Fibroblast of the conjunctiva (primary cell): Measurements from ENCODE around the gene ANO7.
"Not testable (repeated sequence)": the region's sequence is repeated elsewhere in the genome, so short reads cannot be mapped to it uniquely, and the experiment has no call there.

Experiments used
- DNase-seq: peaks from one replicate; pipeline ENCODE4 v3.0.0-alpha.2; 2010; ENCODE audit warnings: low read depth

Gene ANO7

DNA sequence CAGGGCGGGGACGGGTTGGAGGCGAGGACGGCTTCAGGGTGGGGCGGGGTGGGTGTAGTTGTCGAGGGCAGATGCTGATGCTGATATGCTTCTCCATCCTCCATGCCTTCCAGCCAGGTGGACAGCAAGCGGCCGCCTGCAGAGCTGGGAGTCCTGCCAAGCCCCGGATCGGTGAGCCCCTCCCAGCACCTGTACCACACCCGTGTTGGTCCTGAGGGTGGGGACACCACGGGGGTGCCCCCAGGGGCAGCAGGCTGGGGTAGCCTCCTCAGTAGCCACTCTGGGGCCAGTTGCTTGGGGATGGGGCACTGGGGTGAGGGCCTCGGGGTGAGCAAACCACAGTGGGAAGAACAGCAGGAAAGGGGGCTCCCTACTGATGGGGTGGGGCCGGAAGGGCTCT, 2.6 kb downstream of the ANO7 start:
- no peak for DNase-seq

DNA sequence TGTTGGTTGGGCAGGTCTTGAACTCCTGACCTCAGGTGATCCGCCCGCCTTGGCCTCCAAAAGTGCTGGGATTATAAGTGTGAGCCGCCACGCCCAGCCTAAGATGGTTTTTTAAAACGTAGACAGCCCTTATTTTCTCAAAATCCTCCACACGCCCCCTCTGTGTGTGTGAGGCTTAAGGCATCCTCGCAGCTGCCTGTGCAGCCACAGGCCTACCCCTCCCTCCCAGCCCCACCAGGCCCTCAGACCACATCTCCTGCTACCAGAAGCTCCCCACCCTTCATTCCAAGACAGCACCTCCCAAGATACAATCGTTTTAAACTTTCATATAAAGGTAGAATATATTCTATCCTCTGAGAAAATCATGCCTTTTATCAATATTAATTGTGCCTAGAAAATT, 4.8 kb downstream of the ANO7 start:
- no peak for DNase-seq

DNA sequence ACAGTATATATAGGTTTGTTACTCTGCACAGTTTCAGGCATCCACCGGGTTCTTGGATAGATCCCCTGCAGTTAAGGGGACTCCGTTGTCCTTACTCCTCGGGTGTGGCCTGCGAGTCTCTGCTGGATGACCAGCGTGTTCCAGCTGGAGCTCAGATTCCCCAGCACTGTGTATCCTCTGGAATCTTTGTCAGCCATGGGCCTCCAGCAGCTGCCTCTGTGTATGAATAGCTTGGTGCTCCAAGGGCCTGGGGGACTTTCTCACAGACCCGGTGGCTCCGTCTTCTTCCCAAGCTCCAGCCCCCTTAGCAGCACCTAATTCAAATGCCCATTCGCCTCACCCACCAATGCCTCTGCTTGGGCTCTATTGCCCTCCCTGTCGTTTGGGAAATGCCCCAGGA, 6.3 kb downstream of the ANO7 start:
- no peak for DNase-seq

DNA sequence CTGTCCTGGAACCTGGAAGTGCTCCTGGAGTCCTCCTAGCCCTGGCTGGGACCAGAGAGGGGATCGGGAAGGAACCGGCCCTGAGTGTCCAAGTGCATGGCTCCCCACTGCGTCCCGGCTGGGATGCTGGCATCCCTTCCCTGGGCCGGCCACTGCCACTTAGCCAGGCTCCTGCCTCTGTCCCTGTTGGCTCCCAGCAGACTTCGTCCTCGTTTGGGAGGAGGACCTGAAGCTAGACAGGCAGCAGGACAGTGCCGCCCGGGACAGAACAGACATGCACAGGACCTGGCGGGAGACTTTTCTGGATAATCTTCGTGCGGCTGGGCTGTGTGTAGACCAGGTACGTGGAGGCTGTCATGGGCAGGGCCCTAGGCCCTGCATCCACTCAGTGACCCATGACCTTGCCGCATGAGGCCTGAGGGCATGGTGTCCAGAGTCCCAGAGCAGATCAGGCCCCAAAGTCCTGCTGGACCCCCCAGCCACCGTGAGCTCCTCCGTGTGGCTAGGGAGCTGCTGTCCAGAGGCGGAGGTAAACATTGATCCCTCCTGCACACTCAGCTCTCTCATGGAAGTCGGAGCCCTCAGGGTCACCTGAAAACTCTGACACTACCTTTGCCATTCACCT, 7.1 kb downstream of the ANO7 start:
- no peak for DNase-seq

DNA sequence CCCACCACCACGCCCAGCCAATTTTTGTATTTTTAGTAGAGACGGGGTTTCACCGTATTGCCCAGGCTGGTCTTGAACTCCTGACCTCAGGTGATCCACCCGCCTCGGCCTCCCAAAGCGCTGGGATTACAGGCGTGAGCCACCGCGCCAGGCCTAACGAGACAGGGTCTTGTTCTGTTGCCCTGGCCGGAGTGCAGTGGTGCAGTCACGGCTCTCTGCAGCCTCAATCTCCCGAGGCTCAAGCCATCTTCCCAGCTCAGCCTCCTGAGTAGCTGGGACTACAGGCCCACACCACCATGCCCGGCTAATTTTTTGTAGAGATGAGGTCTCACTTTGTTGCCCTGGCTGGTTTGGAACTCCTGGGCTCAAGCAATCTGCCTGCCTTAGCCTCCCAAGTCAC, 8.8 kb downstream of the ANO7 start:
- DNase-seq = not testable (repeated sequence)

DNA sequence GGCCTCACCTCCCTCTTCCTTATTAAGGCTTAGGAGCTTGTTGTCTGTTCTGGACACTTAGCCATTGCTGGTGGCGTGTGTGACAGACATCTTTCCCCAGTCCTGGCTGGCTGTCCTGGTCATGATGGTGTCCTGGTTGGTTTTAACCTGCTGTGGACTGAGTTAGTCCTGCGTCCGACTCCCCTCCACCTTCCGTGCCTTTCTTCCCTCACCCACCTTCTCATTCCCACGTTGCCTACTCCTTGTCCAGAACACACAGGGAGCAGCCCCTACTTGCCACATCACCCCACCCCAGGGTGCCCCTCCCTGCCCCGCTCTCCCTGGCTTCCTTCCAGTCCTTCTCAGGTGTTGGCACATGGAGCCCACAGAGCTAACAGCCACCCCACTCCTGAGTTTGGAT, 9.5 kb downstream of the ANO7 start:
- no peak for DNase-seq

DNA sequence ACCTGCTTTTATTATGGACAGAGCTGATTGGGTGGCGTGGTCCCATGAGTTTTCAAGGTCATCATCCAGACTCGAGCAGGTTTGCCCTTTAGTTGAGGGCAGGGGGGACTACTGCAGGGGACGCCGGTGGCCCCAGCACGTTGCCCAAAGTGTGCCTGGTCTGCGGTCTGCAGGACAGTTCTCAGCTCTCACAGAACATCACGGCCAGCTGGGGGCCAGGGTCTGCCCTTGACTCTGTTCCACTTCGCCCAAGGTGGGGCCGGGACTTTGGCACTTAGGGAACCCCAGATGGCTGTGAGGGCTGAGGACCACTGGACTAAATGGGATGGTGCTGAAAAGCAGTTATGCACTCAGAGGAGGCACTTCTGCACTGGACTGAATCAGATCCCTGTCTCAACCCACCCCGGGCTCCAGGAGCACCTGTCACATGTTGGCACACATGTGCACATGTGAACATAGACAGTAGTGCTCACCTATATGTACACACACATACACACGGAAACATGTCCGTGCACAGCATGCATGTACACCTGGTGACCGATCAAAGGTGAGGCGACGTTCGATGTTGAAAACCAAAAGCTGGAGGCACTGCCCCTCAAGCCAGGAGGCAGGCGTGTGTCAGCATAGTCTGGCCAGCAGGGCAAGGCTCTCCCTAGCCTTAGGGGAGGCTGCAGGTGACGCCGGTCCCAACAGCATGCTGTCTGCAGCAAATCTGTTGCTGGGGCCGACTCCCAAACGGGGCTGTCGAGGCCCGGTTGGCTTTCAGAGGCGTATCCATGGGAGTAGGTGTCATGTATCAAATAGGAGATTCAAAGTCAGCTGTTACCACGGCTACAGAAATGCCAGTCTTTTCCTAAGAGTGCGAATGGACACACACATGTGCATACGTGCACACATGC, 10.2 kb downstream of the ANO7 start:
- DNase-seq = no peak

DNA sequence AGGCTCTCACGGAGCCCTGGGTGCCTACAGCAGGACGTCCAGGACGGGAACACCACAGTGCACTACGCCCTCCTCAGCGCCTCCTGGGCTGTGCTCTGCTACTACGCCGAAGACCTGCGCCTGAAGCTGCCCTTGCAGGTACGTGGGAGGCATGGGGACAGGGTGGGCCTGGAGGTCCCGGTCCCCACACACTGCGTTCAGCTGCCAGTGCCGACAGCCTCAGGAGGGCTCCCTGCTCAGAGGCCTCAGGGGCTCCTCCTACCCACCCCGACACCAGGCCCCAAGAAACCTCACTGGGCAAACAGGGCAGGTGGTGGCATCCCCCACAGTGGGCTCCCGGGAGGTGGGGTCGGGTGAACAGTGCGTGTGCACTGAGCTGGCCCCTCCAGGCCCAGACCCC, 10.8 kb downstream of the ANO7 start:
- DNase-seq = no peak

DNA sequence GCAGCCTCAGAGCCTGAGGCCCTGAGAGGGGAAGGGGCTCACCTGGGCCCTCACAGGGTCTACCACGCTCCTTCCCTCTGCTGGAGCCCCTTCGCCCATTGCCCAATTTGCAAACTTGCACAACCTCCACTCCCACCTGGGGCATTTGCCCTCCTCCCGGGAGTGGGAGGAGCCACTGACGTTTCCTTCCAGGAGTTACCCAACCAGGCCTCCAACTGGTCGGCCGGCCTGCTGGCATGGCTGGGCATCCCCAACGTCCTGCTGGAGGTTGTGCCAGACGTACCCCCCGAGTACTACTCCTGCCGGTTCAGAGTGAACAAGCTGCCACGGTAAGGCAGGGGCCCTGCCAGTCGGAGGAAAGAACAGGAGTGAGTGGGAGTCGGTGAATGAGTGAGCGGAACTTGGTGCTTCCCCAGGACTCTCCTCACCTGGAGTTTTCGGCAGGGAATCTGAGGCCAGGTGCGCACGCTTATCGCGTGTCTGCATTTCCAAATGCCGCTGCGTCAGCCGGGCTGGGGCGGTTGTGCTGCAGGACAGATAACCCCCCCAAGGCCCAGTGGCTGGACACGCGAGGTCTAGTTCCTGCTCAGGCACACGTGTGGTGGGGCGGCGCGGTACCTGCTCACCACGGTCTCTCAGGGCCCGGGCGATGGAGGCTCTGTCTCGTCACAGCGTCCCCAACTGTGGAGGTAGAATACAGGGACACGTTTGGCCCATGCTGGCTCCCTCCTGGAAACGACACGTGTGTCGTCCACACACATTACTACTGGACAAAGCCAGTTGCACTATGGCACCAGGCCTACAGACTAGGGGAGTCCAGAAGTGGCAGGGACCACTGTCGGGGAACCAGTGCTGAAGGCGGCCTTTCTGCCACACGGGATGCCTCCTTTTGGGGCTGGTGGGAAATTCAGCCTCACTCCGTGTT, 11.7 kb downstream of the ANO7 start:
- no peak for DNase-seq

DNA sequence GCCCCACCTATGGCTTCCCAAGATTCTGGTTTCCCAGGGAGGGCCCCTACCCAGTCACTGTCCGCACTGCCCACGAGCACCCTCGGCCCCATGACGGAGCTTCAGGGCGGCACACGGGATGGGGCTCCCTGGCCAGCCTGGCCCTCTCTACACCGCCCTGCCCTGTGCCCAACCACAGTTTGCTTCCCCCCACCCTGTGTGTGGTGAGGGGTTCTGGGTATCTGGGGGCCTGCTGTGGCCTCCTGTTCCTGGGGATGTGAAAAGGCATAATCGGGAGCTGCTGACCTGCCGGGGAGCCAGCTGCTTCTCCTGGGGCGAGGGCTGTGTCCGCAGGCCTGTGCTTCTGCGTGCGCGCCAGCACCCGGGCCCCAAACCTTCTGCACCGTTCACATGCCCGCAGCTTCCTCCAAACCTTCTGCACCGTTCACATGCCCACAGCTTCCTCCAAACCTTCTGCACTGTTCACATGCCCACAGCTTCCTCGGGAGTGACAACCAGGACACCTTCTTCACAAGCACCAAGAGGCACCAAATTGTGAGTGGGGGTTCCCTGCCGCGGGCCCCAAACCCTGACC, 12.4 kb downstream of the ANO7 start:
- DNase-seq = no peak

DNA sequence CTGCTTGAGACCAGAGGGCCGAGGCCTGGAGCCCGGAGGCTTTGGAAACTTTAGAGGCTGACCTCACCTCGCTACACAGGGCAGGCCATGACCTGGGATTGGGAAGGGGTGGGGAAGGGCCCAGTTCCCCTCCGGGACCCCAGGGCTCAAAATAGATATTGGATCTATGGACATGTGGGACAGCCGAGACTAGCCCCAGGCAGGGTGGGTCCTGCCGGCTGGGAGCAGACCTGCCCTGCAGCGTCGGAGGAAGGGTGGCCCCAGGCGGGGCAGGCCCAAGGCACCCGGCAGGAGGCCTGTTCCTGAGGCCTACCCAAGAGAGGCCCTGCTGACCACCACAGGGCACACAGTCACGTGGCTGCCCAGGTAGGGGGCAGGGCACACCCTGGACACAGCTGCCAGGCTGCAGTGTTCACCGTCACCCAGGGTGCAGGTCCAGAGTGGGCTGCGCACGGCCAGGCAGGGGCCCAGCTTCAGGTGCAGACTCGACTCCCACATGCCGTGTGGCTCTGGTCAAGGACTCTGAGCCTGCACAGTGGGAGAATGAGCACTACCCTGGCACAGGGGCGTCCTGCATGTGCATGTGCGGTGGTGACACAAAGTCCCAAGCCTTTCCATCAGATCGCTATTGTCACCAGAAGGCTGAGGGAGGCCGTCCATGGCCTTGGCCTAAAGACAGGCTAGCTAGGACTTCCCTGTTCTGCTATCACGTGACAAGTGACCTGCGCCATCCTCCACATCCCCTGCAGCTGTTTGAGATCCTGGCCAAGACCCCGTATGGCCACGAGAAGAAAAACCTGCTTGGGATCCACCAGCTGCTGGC, 13.2 kb downstream of the ANO7 start:
- no peak for DNase-seq

DNA sequence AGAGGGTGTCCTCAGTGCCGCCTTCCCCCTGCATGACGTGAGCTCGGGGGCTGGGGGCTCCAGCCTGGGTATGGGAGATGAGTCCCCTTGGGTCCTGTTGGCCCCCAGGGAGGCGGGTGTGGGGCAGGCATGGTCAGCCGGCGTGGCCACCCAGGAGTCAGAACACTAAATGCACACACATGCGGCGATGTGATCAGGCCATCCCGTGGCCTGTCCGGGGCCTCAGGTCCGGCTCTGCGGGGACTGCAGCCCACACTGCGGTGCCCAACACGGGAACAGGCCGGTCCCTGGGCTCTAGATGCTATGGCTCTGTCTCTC, 13.8 kb downstream of the ANO7 start:
- DNase-seq = no peak

DNA sequence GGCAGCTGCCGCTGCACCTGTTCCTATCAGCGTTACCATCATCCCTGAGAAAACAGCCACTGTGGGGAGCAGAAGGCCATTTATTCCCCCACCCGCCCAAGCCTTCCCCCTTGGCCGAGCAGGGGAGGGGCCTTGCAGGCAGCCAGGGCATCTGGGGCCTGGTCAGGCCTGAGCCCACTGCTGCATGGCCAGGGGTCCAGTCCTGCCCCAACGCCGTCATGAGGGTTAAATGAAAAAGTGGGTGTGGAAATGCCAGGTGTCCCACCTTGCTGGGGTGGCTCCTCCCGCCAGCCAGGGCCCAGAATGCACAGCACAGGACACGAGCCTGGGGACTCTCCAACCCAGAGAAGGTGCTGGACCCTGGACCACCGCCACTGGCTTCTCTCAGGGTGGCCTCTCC, 14.2 kb downstream of the ANO7 start:
- no peak for DNase-seq

DNA sequence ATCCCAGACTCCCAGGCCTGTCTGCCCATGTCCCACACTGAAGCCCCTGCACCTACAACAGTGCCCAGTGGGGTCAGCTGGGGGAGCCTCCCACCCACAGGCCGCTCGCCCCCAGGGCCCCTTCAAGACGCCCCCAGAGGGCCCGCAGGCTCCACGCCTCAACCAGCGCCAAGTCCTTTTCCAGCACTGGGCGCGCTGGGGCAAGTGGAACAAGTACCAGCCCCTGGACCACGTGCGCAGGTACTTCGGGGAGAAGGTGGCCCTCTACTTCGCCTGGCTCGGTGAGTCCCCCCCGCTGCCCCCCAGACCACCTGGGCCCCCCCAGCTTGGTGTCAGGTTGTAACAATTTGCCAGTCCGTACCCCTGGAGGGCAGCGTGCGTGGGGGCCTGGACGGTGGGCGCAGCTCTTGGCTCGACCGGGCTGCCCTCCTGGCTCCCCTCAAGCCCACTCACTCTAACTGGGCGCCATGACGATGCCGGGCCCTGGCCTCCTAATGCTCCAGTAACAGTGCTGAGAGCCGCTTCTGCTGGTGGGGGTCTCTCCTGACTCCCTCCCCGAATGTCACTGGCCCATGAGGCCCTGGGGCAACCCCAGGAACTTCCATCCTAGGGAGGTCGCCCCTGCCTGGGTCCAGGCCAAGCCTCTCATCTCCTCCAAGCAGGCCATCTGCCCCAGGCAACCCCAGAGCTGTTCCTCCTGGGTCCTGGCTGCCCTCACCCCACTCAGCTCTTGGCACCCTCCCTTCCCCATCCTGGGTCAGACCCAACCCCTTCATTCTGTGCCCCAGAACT, 14.9 kb downstream of the ANO7 start:
- no peak for DNase-seq

DNA sequence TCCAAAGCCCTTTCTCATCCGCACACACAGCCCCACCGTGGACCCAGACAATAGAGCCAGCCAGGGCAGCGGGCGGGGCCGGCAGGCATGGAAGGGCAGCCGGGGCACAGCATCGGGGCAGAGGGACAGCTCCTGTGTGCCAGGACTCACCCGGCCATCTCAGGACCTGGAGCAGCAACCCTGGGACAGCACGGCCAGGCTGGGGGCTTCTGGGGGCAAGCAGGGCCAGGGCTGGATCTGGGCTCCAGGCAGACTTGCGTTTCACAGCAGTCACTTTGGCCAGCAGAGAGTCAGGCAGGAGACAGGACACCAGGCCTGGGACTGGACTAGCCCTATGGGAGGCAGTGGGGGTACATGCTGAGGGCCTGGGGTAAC, 15.5 kb downstream of the ANO7 start:
- no peak for DNase-seq

DNA sequence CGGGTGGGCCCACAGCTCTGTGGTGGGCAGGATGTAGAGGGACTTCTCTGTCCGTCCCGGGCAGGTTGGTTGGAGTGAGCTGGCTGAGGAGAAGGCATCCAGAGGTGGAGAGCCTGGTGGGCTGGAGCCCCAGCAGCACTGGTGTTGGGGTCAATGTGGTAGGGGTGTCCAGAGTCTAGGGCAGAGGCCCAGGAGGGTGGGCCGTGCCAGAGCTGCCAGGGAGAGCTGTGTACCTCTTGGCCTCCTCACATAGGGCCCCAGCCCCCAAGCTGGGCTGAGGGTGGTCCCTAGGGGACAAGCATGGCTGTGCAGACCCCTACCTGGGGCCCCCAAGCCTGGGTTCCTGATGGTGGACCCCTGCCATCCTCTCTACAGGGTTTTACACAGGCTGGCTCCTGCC, 16.0 kb downstream of the ANO7 start:
- DNase-seq = no peak

DNA sequence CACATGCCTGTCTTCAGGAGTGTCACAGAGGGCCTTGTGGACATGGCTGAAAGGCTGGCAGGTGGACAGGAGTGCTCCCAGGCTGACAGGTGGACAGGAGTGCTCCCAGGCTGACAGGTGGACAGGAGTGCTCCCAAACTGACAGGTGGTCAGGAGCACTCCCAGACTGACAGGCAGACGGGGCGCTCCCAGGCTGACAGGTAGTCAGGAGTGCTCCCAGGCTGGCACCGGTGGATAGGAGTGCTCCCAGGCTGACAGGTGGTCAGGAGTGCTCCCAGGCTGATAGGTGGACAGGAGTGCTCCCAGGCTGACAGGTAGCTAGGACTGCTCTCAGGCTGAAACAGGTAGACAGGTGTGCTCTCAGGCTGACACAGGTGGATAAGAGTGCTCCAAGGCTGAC, 16.6 kb downstream of the ANO7 start:
- DNase-seq = no peak

DNA sequence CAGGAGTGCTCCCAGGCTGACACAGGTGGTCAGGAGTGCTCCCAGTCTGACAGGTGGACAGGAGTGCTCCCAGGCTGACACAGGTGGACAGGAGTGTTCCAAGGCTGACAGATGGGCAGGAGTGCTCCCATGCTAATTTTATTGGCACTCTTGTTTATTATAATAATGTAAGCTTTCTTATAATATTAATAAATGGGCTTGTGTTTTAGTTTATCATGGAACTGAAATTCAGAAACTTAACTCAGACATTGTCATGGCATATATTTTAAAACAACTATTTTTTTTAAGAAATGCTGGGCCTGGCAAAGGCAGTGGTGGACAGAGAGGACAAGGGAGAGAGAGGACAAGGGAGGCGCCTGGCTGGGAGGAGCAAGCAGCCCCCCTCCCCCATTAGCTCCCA, 18.7 kb downstream of the ANO7 start:
- no peak for DNase-seq

DNA sequence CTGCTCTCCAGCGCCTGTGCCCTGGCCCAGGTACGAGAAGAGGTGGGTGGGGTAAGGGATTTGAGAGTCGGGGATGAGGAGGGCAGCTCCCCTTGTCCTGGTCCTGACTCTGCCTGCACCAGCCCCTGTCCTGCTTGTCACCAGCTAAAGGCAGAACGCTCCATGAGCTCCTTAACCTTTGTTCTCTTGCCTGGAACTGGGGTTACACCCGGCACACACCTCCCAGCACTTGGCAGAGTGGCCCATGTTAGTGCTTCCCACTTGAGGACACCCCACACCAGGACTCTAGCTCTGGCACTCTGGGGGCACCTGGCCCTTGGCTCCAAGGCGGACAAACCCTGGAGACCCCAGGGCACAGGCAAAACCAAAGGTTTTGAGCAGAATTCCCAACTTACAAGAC, 19.2 kb downstream of the ANO7 start:
- DNase-seq = no peak

DNA sequence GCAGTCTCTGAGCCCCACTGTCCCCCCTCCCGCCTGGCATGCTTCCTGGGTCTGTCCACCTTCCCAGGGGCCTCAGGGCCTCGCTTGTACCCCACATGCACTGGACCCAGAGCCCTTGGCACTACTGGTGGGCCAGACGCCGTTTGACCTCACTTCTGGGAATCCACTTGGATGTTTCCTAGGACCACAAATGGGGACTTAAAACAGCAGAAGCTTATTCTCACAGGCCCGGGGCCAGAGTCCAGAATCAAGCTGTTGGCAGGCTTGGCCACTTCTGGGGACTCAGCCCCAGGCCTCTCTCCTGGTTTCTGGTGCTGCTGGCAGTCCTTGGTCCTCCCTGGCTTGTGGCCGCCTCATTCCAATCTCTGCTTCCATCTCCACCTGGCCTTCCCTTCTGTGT, 19.6 kb downstream of the ANO7 start:
- DNase-seq = no peak

DNA sequence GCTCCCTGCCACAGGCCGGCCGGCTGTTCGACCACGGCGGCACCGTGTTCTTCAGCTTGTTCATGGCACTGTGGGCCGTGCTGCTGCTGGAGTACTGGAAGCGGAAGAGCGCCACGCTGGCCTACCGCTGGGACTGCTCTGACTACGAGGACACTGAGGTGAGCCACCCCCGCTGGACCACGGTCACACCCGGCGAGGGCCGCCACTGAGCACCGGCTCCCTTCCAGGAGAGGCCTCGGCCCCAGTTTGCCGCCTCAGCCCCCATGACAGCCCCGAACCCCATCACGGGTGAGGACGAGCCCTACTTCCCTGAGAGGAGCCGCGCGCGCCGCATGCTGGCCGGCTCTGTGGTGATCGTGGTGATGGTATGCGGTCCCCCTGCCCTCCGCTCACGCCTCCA, 20.8 kb downstream of the ANO7 start:
- no peak for DNase-seq
